ENCODE measurements around the gene OSBPL9. TPM values are rescaled to one million over a fixed set of nuclear protein-coding genes. Genes with fewer than 3 reads are reported as not detected.
"Not testable (repeated sequence)": the region's sequence is repeated elsewhere in the genome, so short reads cannot be mapped to it uniquely, and the experiment has no call there.

OSBPL9 gene
- total RNA-seq, 1 donor from 2014 or later, result 103 TPM

DNA sequence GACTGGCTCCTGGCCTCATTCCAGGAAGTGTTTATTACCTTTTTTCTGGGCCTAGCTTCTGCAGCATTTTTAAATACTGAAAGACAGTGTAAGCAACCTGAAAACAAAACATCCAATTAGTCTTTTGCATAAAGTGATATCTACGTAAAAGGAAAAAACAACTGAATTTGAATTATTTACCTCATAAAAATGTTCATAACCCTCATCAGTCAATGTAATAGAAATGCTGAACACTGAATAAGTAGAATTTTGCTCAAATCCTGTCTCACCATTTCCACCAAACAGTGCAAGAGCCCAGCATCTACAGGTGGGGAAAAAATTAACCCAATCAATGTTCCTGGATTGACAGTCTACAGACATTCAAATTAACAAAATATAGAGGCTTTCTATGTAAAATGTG is 197.6 kb downstream of the OSBPL9 start:
- H3K4me1 Mint-ChIP-seq, result no peaks in the 10 kb centered on the region
- TF ChIP-seq, protein P1, sequence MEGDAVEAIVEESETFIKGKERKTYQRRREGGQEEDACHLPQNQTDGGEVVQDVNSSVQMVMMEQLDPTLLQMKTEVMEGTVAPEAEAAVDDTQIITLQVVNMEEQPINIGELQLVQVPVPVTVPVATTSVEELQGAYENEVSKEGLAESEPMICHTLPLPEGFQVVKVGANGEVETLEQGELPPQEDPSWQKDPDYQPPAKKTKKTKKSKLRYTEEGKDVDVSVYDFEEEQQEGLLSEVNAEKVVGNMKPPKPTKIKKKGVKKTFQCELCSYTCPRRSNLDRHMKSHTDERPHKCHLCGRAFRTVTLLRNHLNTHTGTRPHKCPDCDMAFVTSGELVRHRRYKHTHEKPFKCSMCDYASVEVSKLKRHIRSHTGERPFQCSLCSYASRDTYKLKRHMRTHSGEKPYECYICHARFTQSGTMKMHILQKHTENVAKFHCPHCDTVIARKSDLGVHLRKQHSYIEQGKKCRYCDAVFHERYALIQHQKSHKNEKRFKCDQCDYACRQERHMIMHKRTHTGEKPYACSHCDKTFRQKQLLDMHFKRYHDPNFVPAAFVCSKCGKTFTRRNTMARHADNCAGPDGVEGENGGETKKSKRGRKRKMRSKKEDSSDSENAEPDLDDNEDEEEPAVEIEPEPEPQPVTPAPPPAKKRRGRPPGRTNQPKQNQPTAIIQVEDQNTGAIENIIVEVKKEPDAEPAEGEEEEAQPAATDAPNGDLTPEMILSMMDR (IDR thresholded peaks at IDR 0.05; ENCODE audit: unreplicated experiment), result no peak
- no peaks in the 10 kb centered on the region for H3K9me3 Mint-ChIP-seq
- no peak overlapping the region for H3K27ac Mint-ChIP-seq
- no peaks in the 10 kb centered on the region for H3K27me3 Mint-ChIP-seq (ENCODE audit: low read depth)
- no peak for DNase-seq (ENCODE audit: low spot score in 2 of 2, unreplicated experiment in 2 of 2)
- peaks cover 22% of the 10 kb centered on the region for H3K36me3 Mint-ChIP-seq
- H3K4me3 Mint-ChIP-seq, result no peak overlapping the region

DNA sequence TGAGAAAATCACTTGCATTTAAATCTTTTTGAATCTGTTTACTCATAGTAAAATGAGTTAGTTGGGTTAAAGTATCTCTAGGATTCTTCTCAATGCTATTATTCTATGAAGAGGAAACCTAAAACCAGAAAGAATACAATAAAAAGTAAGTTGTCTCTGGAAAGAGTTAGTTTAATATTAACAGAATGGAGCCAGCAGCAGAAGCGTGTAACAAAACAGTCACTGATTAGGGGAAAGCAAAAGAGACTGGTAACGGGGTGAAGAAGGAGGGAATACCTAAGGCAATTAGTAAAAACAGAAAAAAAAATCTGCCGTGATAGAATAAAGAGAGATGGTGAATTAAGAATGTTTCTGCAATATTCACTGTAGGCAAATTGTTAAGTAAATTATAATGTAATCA is 201.6 kb downstream of the OSBPL9 start:
- Mint-ChIP-seq H3K4me1 (no peaks in the 10 kb centered on the region), H3K27ac (no peak overlapping the region), H3K4me3 (no peak overlapping the region), H3K9me3 (no peaks in the 10 kb centered on the region), H3K36me3 (peaks cover 30% of the 10 kb centered on the region), H3K27me3 (ENCODE audit: low read depth) (no peaks in the 10 kb centered on the region)
- DNase-seq (ENCODE audit: low spot score in 2 of 2, unreplicated experiment in 2 of 2), result no peak
- TF ChIP-seq, protein P1 (IDR thresholded peaks at IDR 0.05; ENCODE audit: unreplicated experiment), result no peak

DNA sequence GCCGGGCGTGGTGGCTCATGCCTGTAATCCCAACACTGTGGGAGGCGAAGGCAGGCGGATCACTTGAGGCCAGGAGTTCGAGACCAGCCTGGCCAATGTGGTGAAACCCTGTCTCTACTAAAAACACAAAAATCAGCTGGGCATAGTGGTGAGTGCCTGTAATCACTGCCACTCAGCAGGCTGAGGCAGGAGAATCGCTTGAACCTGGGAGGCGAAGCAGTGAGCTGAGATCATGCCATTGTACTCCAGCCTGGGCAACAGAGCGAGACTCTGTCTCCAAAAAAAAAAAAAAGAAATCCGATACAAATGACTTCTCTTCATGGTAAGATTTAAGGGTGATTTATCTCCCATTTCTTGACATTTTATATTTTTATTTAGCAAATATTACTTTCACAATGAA is 202.1 kb downstream of the OSBPL9 start:
- not testable (repeated sequence) for H3K4me1 Mint-ChIP-seq; H3K9me3 Mint-ChIP-seq; DNase-seq (ENCODE audit: low spot score in 2 of 2, unreplicated experiment in 2 of 2); H3K27me3 Mint-ChIP-seq (ENCODE audit: low read depth); H3K27ac Mint-ChIP-seq; H3K4me3 Mint-ChIP-seq
- H3K36me3 Mint-ChIP-seq, result peaks cover 26% of the 10 kb centered on the region

DNA sequence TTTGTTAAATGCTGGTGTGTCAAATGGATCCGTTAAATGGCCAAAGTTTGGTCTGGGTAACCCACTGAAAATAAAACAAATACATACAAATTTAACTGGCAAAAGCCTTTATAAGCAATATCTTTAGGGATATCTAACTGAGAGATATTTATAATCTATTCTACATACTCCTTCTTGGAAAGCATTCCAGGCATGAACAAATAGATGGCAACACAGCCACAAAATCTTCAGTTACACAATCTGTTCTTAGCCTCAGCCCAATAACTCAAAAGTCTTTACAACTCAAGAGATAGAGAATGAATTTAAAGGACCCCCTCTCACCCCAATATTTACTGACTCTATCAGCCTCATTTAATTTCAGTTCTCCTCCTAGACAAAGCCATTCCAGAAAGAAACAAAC is 202.9 kb downstream of the OSBPL9 start:
- H3K27ac Mint-ChIP-seq, result no peak overlapping the region
- TF ChIP-seq, protein P1 (IDR thresholded peaks at IDR 0.05; ENCODE audit: unreplicated experiment), result no peak
- no peak overlapping the region for H3K4me3 Mint-ChIP-seq
- peaks cover 28% of the 10 kb centered on the region for H3K36me3 Mint-ChIP-seq
- no peak for DNase-seq (ENCODE audit: low spot score in 2 of 2, unreplicated experiment in 2 of 2)
- H3K4me1 Mint-ChIP-seq, result no peaks in the 10 kb centered on the region
- H3K27me3 Mint-ChIP-seq (ENCODE audit: low read depth), result no peaks in the 10 kb centered on the region
- H3K9me3 Mint-ChIP-seq, result no peaks in the 10 kb centered on the region

DNA sequence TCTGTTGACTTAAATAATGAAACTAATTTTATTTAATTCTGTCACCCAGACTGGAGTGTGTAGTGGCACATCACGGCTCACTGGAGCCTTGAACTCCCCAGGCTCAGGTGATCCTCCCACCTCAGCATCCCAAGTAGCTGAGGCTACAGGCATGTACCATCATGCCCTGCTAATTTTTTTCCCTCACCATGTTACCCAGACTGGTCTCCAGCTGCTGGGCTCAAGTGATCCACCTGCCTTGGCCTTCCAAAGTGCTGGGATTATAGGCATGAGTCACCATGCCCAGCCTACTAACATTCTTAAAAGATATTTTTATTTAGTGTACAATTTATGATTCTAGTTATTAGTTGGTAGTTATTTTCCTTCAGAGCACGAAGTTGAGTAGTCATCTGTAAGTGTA is 212.2 kb downstream of the OSBPL9 start:
- peaks cover 29% of the 10 kb centered on the region for H3K36me3 Mint-ChIP-seq
- DNase-seq (ENCODE audit: low spot score in 2 of 2, unreplicated experiment in 2 of 2), result no peak
- H3K4me3 Mint-ChIP-seq, result no peak overlapping the region
- TF ChIP-seq, protein P1 (IDR thresholded peaks at IDR 0.05; ENCODE audit: unreplicated experiment), result no peak
- no peak overlapping the region for H3K27ac Mint-ChIP-seq
- H3K27me3 Mint-ChIP-seq (ENCODE audit: low read depth), result no peaks in the 10 kb centered on the region
- H3K4me1 Mint-ChIP-seq, result no peaks in the 10 kb centered on the region
- peaks cover 8% of the 10 kb centered on the region for H3K9me3 Mint-ChIP-seq

DNA sequence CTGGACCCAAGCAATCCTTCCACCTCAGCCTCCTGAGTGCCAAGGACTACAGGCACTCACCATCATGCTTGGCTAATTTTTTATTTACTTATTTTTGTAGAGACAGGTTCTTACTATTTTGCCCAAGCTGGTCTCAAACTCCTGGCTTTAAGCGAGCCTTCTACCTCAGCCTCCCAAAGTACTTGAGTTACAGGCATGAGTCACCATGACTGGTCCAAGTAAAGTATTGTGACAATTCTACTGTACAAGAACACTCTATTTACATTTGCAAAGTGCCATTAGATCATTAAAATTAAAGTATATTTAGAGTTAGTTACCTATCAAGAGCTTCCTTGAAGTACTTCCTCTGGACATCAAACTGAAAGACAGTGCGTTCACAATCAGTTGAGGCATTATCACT is 216.8 kb downstream of the OSBPL9 start:
- H3K27me3 Mint-ChIP-seq (ENCODE audit: low read depth), result no peaks in the 10 kb centered on the region
- H3K36me3 Mint-ChIP-seq, result peaks cover 31% of the 10 kb centered on the region
- peaks cover 8% of the 10 kb centered on the region for H3K9me3 Mint-ChIP-seq
- H3K4me1 Mint-ChIP-seq, result no peaks in the 10 kb centered on the region
- no peak overlapping the region for H3K4me3 Mint-ChIP-seq
- TF ChIP-seq, protein P1 (IDR thresholded peaks at IDR 0.05; ENCODE audit: unreplicated experiment), result no peak
- no peak overlapping the region for H3K27ac Mint-ChIP-seq
- no peak for DNase-seq (ENCODE audit: low spot score in 2 of 2, unreplicated experiment in 2 of 2)

All from mesothelial cell of epicardium (in vitro differentiated cells).